Activated B cell treated with CpG ODN at 0.5 μM for 24 hours (primary cell): Measurements from ENCODE around the gene CRELD2. TPM values are rescaled to one million over a fixed set of nuclear protein-coding genes. Genes with fewer than 3 reads are reported as not detected.

Source experiments
- ATAC-seq: fragments of 200-7000 bp; cut with Tn5 transposase; one replicate; pipeline ENCODE4 v1.10.0; 2021; ENCODE audit warnings: low read depth, mild to moderate bottlenecking, moderate library complexity
- CTCF ChIA-PET: fragments of 350-600 bp; sonication (Branson Sonifier 250); formaldehyde crosslinking; loops from one replicate; lab custom pipeline; 2021; ENCODE audit warnings: antibody characterized with exemption; lab: Charles Lee
- POLR2A ChIA-PET: fragments of 350-600 bp; sonication (Branson Sonifier 250); formaldehyde crosslinking; loops from one replicate; lab custom pipeline; 2021; ENCODE audit warnings: antibody characterized with exemption; lab: Charles Lee
- DNase-seq: peaks from one replicate; pipeline ENCODE4 v3.0.0; 2022
- H3K27ac Mint-ChIP-seq: one replicate; pipeline ENCODE4 v1.8.0; 2020; ENCODE audit warnings: mixed read lengths
- H3K27me3 Mint-ChIP-seq: one replicate; pipeline ENCODE4 v1.8.0; 2021; ENCODE audit warnings: mixed read lengths
- H3K36me3 Mint-ChIP-seq: one replicate; pipeline ENCODE4 v1.8.0; 2021; ENCODE audit warnings: low read depth, mixed read lengths
- H3K4me1 Mint-ChIP-seq: one replicate; pipeline ENCODE4 v1.8.0; 2021; ENCODE audit warnings: mixed read lengths
- H3K4me3 Mint-ChIP-seq: one replicate; pipeline ENCODE4 v1.8.0; 2020; ENCODE audit warnings: mild to moderate bottlenecking, mixed read lengths
- H3K9me3 Mint-ChIP-seq: one replicate; pipeline ENCODE4 v1.8.0; 2020; ENCODE audit warnings: mixed read lengths
- intact Hi-C: fragments of 100-400 bp; cut with micrococcal nuclease; formaldehyde crosslinking; loops from one replicate; pipeline ENCODE4 v1.15.1; 2024
- total RNA-seq: library from RNA; stranded (reverse); gene quantifications from 2 replicates; pipeline ENCODE4 v1.2.3, GENCODE V29; 2022
- TF ChIP-seq, protein P1 (sequence below): fragments of 200-600 bp; IDR thresholded peaks from one replicate; pipeline ENCODE4 v1.8.0; 2022; ENCODE audit warnings: antibody characterized with exemption, mild to moderate bottlenecking

Gene CRELD2
- total RNA-seq, 1 donor from 2014 or later: 44.5 TPM

DNA sequence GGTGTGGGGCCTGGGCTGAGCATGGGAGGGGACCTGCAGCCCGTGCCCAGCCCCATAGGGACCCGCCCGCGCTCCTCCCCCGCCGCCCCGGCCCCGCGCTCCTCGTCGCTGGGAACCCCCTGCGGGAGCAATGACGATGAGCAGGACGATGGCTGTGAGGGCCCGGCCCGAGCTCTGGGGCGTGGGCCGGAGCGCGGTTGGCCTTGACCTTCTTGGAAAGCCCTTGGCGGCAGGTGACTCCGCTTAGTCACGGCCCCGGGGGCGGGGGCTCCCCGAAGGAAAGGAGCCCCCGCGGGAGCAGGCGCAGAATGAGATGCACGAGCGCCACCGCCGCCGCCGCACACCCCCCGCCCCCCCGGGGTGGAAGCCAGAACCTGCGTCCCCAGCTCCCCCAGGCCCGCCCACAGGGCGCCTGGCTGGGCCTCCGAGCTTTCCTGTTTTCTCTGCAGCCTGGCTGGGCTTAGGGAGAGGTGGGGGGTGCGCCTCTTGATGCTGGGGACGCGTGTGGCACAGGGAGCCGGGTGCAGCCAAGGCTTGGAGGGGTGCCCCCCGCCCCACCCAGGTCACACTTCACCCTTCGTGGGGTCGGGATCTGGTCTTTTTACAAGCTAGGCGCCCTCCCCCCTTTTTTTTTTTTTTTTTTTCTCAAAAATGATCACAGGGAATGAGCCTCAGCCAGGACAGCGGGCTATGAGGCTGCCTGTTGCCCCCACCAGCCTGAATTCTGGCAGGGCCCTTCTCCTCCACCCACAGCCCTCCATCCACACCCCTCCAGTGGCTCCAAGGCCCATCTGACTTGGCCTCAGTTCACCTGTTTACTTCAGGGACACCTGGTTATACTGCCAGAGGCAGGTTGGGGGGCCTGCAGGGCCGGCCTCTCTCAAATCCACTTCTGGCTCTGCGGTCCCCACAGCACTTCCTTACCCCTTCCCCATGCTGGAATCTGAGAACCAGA lies 17.9 kb downstream of the CRELD2 start:
- H3K4me3 Mint-ChIP-seq: peak overlapping the region; percentile 61

DNA sequence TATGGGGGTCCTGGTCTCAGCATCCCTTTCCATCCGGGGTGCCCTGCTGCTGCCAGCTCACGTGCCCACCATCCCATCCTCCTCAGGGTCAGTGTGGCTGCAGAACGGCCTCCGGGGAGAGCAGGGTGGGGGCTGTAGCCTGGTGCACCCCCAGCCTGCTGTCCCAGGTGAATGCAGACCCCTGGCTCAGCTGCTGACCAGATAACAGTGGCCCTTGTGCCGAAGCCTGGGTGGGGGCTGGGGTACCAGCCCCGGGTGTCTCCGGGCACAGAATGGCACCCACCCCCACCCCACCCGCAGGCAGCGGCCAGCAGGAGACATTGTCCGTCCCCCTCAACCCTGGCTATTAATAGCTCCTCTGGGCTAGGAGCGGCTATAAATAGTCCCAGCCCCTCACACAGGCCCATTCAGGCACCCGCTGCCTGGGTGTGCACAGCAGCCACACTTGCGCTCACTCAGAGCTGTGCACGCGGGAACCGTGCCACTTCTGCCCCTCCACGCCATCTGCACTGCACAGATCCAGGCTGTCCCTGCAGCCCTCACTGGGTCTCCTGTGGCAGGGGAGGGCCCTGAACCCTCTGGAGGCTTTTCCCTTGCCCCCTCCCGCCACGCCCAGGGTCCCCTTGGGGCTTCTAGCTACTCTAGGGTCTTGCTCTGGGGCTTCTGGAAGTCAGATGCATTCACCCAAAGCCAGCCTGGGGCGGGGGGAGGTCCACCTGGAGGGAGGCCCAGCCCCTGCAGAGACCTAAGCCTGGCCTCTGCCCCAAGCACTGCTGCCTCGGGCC lies 18.7 kb downstream of the CRELD2 start:
- H3K27me3 Mint-ChIP-seq: no peaks in the 10 kb centered on the region
- TF ChIP-seq, protein P1, sequence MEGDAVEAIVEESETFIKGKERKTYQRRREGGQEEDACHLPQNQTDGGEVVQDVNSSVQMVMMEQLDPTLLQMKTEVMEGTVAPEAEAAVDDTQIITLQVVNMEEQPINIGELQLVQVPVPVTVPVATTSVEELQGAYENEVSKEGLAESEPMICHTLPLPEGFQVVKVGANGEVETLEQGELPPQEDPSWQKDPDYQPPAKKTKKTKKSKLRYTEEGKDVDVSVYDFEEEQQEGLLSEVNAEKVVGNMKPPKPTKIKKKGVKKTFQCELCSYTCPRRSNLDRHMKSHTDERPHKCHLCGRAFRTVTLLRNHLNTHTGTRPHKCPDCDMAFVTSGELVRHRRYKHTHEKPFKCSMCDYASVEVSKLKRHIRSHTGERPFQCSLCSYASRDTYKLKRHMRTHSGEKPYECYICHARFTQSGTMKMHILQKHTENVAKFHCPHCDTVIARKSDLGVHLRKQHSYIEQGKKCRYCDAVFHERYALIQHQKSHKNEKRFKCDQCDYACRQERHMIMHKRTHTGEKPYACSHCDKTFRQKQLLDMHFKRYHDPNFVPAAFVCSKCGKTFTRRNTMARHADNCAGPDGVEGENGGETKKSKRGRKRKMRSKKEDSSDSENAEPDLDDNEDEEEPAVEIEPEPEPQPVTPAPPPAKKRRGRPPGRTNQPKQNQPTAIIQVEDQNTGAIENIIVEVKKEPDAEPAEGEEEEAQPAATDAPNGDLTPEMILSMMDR: no peak
- peak overlapping the region; percentile 61 for H3K4me3 Mint-ChIP-seq
- peak overlapping the region; percentile 82 for H3K27ac Mint-ChIP-seq
- intact Hi-C loops: loop anchor here (2.0 to 10.0 kb wide), 2 partner anchors 34 to 538 kb away; partner anchors contain the start of gene SBF1
- ATAC-seq (no peak), DNase-seq (no peak)
- ChIA-PET POLR2A (interaction anchor here (0.6 to 15.4 kb wide), 13 partner anchors 7 to 254 kb away, joined by 3 to 828 read pairs (median 13); partner anchors contain the start of gene PIM3), CTCF (no interaction called here)
- H3K4me1 Mint-ChIP-seq: peaks cover 34% of the 10 kb centered on the region
- peaks cover 2% of the 10 kb centered on the region for H3K9me3 Mint-ChIP-seq
- H3K36me3 Mint-ChIP-seq: no peaks in the 10 kb centered on the region

More for the DNA sequence above, 17.9 kb downstream of the CRELD2 start:
- ChIA-PET POLR2A (interaction anchor here (0.6 to 15.4 kb wide), 25 partner anchors 8 to 604 kb away, joined by 3 to 828 read pairs (median 8); partner anchors contain the start of genes ALG12, CRELD2 and PIM3), CTCF (interaction anchor here (0.5 to 1.2 kb wide), 4 partner anchors 11 to 94 kb away, joined by 3 to 8 read pairs (median 4); no protein-coding TSS in a partner anchor)
- no peaks in the 10 kb centered on the region for H3K36me3 Mint-ChIP-seq
- TF ChIP-seq, protein P1: no peak
- intact Hi-C loops: loop anchor here (2.0 to 10.0 kb wide), 2 partner anchors 35 to 539 kb away; partner anchors contain the start of gene SBF1
- peak overlapping the region; percentile 82 for H3K27ac Mint-ChIP-seq
- DNase-seq (peak; percentile 92), ATAC-seq (peak; percentile 75)
- H3K9me3 Mint-ChIP-seq: peaks cover 2% of the 10 kb centered on the region
- H3K27me3 Mint-ChIP-seq: no peaks in the 10 kb centered on the region
- peaks cover 42% of the 10 kb centered on the region for H3K4me1 Mint-ChIP-seq

GRCh38 chr22:49937758-49938564 lies 19.5 kb downstream of the CRELD2 start:
- CTCF ChIA-PET: no interaction called here
- Mint-ChIP-seq H3K4me1 (peaks cover 27% of the 10 kb centered on the region), H3K27me3 (no peaks in the 10 kb centered on the region), H3K36me3 (no peaks in the 10 kb centered on the region), H3K9me3 (peaks cover 2% of the 10 kb centered on the region), H3K4me3 (no peak overlapping the region), H3K27ac (no peak overlapping the region)
- intact Hi-C loops: loop anchor here (2.0 to 10.0 kb wide), 2 partner anchors 33 to 537 kb away; partner anchors contain the start of gene SBF1
- POLR2A ChIA-PET: interaction anchor here (0.6 to 15.4 kb wide), 5 partner anchors 14 to 253 kb away, joined by 3 to 828 read pairs (median 23); partner anchors contain the start of gene PIM3
- DNase-seq (no peak), ATAC-seq (no peak)
- TF ChIP-seq, protein P1: no peak

GRCh38 chr22:49938565-49939136 lies 20.2 kb downstream of the CRELD2 start:
- CTCF ChIA-PET: no interaction called here
- H3K27me3 Mint-ChIP-seq: no peaks in the 10 kb centered on the region
- ATAC-seq (no peak), DNase-seq (no peak)
- no peaks in the 10 kb centered on the region for H3K36me3 Mint-ChIP-seq
- no peak overlapping the region for H3K4me3 Mint-ChIP-seq
- H3K9me3 Mint-ChIP-seq: peaks cover 2% of the 10 kb centered on the region
- peaks cover 20% of the 10 kb centered on the region for H3K4me1 Mint-ChIP-seq
- intact Hi-C loops: loop anchor here (10.0 kb wide), 1 partner anchor 536 kb away; the partner anchor contains the start of gene SBF1
- H3K27ac Mint-ChIP-seq: no peak overlapping the region
- TF ChIP-seq, protein P1: no peak
- POLR2A ChIA-PET: interaction anchor here (15.4 kb wide), 1 partner anchor 25 kb away, joined by 828 read pairs; the partner anchor contains the start of gene PIM3
